ENCODE results near the gene AFAP1L1.
A peak's percentile ranks its signal among the peaks of the same experiment; 100 is the strongest.

The AFAP1L1 gene

GRCh38 chr5:149271716-149272563 lies at the start of gene AFAP1L1:
Gene AFAP1L1 (plus strand): TSS chr5:149271859. CDS start chr5:149271969, 110 bp downstream.
- peak in 1 of 2 donors; percentile 13 for DNase-seq

GRCh38 chr5:149223081-149223848 lies 48.4 kb upstream of the AFAP1L1 start:
- DNase-seq = no peak

- no peak for DNase-seq
These were observed 47.4 kb upstream of the AFAP1L1 start for GRCh38 chr5:149224282-149224681.

GRCh38 chr5:149227168-149227826 lies 44.4 kb upstream of the AFAP1L1 start:
- DNase-seq = no peak

GRCh38 chr5:149228618-149229297 lies 42.9 kb upstream of the AFAP1L1 start:
- no peak for DNase-seq

- no peak for DNase-seq
These were observed 42.2 kb upstream of the AFAP1L1 start for GRCh38 chr5:149229298-149229937.

- DNase-seq = no peak
These were observed 35.8 kb upstream of the AFAP1L1 start for GRCh38 chr5:149235841-149236240.

GRCh38 chr5:149237662-149238061 lies 34.0 kb upstream of the AFAP1L1 start:
- no peak for DNase-seq

GRCh38 chr5:149238540-149238939 lies 33.1 kb upstream of the AFAP1L1 start:
- DNase-seq = no peak

GRCh38 chr5:149239917-149240316 lies 31.7 kb upstream of the AFAP1L1 start:
- DNase-seq = peak in 1 of 2 donors; percentile 13

GRCh38 chr5:149240354-149240998 lies 31.2 kb upstream of the AFAP1L1 start:
- DNase-seq = peak; percentile 62 to 71

GRCh38 chr5:149242339-149242738 lies 29.3 kb upstream of the AFAP1L1 start:
- no peak for DNase-seq

GRCh38 chr5:149246906-149247305 lies 24.8 kb upstream of the AFAP1L1 start:
- no peak for DNase-seq

GRCh38 chr5:149247726-149248125 lies 23.9 kb upstream of the AFAP1L1 start:
- DNase-seq = no peak

- no peak for DNase-seq
These were observed 20.1 kb upstream of the AFAP1L1 start for GRCh38 chr5:149251546-149251945.

GRCh38 chr5:149254506-149254905 lies 17.2 kb upstream of the AFAP1L1 start:
- no peak for DNase-seq

GRCh38 chr5:149256451-149256850 lies 15.2 kb upstream of the AFAP1L1 start:
- no peak for DNase-seq

- no peak for DNase-seq
These were observed 14.5 kb upstream of the AFAP1L1 start for GRCh38 chr5:149257131-149257530.

- no peak for DNase-seq
These were observed 13.6 kb upstream of the AFAP1L1 start for GRCh38 chr5:149257889-149258705.

GRCh38 chr5:149260761-149261160 lies 10.9 kb upstream of the AFAP1L1 start:
- no peak for DNase-seq

- no peak for DNase-seq
These were observed 10.4 kb upstream of the AFAP1L1 start for GRCh38 chr5:149261246-149261645.

Data from stimulated activated CD4-positive, alpha-beta T cell treated with anti-CD3 and anti-CD28 coated beads, Interleukin-2, amount 100 ng/mL, for 48 hours (primary cell).